ENCODE measurements around the gene GRM7. TPM values are rescaled to one million over a fixed set of nuclear protein-coding genes. Genes with fewer than 3 reads are reported as not detected.

The GRM7 gene
- polyA plus RNA-seq, 1 experiment: not detected

DNA sequence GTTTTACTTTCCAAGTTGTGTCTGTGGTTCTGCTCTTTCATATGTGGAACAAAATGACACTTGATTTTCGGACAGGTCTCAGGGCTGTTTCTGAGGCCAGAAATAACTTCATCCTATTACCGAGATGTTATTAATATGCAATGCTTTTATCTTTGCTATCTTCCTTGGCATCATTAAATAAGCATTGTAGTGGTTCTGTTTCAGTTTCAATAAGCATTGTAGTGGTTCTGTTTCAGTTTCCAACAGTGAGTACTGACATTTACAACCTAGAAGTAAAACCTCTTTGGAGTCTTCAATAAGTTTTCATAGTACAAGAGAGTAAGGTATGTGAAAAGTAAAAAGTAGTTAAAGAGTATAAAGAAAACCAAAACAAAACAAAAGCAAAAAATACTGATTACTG lies 746.2 kb downstream of the GRM7 start:
- ChIA-PET POLR2A (no interaction called here), CTCF (interaction anchor here (0.7 kb wide), 1 partner anchor 114 kb away, joined by 3 read pairs; no protein-coding TSS in a partner anchor)
- no peak for DNase-seq (ENCODE audit: low read depth, low spot score)
- H3K9me3 ChIP-seq (ENCODE audit: control insufficient read depth, insufficient read depth, low read length): peaks cover 2% of the 10 kb centered on the region; the same call in 1 of the 2 replicates
- H3K4me3 ChIP-seq (ENCODE audit: low read depth, low read length): no peak overlapping the region
- no peaks in the 10 kb centered on the region for H3K27me3 ChIP-seq (ENCODE audit: control insufficient read depth, insufficient read depth, low read length)
- TF ChIP-seq, protein P1, sequence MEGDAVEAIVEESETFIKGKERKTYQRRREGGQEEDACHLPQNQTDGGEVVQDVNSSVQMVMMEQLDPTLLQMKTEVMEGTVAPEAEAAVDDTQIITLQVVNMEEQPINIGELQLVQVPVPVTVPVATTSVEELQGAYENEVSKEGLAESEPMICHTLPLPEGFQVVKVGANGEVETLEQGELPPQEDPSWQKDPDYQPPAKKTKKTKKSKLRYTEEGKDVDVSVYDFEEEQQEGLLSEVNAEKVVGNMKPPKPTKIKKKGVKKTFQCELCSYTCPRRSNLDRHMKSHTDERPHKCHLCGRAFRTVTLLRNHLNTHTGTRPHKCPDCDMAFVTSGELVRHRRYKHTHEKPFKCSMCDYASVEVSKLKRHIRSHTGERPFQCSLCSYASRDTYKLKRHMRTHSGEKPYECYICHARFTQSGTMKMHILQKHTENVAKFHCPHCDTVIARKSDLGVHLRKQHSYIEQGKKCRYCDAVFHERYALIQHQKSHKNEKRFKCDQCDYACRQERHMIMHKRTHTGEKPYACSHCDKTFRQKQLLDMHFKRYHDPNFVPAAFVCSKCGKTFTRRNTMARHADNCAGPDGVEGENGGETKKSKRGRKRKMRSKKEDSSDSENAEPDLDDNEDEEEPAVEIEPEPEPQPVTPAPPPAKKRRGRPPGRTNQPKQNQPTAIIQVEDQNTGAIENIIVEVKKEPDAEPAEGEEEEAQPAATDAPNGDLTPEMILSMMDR (IDR thresholded peaks at IDR 0.05; ENCODE audit: low read depth, low read length): no peak
- H3K27ac ChIP-seq (ENCODE audit: low read depth, low read length): no peak overlapping the region

DNA sequence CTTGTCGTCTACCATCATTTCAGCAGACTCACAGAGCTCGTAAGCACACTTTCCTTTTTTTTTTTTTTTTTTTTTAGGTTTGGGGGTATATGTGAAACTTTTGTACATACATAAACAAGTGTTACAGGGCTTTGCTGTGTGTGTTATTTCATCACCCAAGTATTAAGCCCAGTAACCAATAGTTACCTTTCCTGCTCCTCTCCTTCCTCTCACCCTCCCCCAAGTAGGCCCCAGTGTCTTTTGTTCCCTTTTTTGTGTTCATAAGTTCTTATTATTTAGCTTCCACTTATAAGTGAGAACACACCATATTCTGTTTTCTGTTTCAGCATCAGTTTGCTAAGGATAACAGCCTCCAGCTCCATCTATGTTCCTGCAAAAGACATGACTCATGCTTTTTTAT lies 746.8 kb downstream of the GRM7 start:
- CTCF ChIA-PET: interaction anchor here (0.7 kb wide), 1 partner anchor 115 kb away, joined by 3 read pairs; no protein-coding TSS in a partner anchor
- no peak for DNase-seq (ENCODE audit: low read depth, low spot score)
- Histone ChIP-seq H3K4me3 (ENCODE audit: low read depth, low read length) (no peak overlapping the region), H3K27me3 (ENCODE audit: control insufficient read depth, insufficient read depth, low read length) (no peaks in the 10 kb centered on the region), H3K27ac (ENCODE audit: low read depth, low read length) (no peak overlapping the region), H3K9me3 (ENCODE audit: control insufficient read depth, insufficient read depth, low read length) (peaks cover 2% of the 10 kb centered on the region; the same call in 1 of the 2 replicates)
- TF ChIP-seq, protein P1 (IDR thresholded peaks at IDR 0.05; ENCODE audit: low read depth, low read length): no peak
- POLR2A ChIA-PET: no interaction called here

DNA sequence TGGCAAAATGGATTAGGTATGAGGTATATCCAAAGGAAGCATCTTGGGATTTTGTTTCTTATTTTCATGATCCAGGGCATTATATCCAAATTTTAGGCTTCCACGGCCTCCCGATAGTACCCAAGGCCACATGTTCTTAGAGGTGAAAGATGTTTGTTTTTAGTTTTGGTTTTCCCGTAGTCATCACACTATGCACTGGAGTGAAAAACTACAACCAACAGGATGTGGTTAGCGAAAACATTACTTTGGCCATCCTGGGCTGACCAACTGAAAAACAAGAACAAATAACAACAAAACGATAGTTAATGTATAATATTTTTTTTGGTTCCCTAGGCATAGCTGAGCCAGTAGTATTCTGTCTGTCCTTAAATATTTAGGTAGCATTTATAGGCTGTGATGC lies 749.7 kb downstream of the GRM7 start:
- POLR2A ChIA-PET: no interaction called here
- TF ChIP-seq, protein P1 (IDR thresholded peaks at IDR 0.05; ENCODE audit: low read depth, low read length): no peak
- peaks cover 2% of the 10 kb centered on the region; the same call in 1 of the 2 replicates for H3K9me3 ChIP-seq (ENCODE audit: control insufficient read depth, insufficient read depth, low read length)
- CTCF ChIA-PET: no interaction called here
- no peak overlapping the region for H3K4me3 ChIP-seq (ENCODE audit: low read depth, low read length)
- H3K27ac ChIP-seq (ENCODE audit: low read depth, low read length): no peak overlapping the region
- H3K27me3 ChIP-seq (ENCODE audit: control insufficient read depth, insufficient read depth, low read length): no peaks in the 10 kb centered on the region
- no peak for DNase-seq (ENCODE audit: low read depth, low spot score)

DNA sequence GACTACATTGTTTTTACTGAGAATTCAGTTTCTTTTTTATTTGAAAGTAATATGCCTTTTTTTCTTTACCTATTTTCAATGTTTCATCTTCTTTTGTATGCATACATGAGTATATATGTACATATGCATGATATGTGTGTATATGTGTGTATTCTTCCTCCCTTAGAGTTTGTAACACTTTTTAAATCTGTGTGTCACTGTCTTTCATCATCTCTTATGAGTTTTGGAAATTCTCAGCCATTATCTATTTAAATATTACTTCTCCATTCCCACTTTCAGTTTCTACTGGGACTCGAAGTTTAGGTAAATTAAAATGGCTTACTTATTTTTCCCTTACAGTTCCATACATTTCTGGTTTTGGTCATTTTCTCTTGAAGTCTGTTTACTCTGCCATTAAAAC lies 754.1 kb downstream of the GRM7 start:
- POLR2A ChIA-PET: no interaction called here
- DNase-seq (ENCODE audit: low read depth, low spot score): no peak
- CTCF ChIA-PET: no interaction called here
- H3K9me3 ChIP-seq (ENCODE audit: control insufficient read depth, insufficient read depth, low read length): no peaks in the 10 kb centered on the region; the same call in 1 of the 2 replicates
- H3K27ac ChIP-seq (ENCODE audit: low read depth, low read length): no peak overlapping the region
- no peak overlapping the region for H3K4me3 ChIP-seq (ENCODE audit: low read depth, low read length)
- TF ChIP-seq, protein P1 (IDR thresholded peaks at IDR 0.05; ENCODE audit: low read depth, low read length): no peak
- no peaks in the 10 kb centered on the region for H3K27me3 ChIP-seq (ENCODE audit: control insufficient read depth, insufficient read depth, low read length)

DNA sequence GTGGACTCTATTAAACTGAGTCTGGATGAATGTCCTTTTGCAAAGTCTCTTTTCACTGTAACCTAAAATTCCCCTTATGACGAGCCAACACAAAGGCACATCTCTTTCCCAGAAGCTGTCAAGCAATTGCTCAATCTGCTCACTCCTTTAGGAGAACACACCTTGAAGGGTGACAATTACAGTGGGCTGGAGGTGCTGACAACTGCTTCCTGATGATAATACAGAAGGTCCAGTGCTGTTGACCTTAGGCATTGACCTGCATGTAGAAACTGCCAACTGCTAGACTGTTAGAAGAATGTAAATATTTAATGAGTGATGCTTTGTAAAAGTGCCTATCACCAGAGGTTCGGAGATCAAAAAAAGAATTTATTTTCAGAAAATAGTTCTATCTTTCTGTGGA lies 757.7 kb downstream of the GRM7 start:
- CTCF ChIA-PET: no interaction called here
- POLR2A ChIA-PET: no interaction called here
- H3K27ac ChIP-seq (ENCODE audit: low read depth, low read length): no peak overlapping the region

More for the DNA sequence above, 757.7 kb downstream of the GRM7 start:
- TF ChIP-seq, protein P1 (IDR thresholded peaks at IDR 0.05; ENCODE audit: low read depth, low read length): no peak
- Histone ChIP-seq H3K27me3 (ENCODE audit: control insufficient read depth, insufficient read depth, low read length) (no peaks in the 10 kb centered on the region), H3K9me3 (ENCODE audit: control insufficient read depth, insufficient read depth, low read length) (no peaks in the 10 kb centered on the region; the same call in 1 of the 2 replicates), H3K4me3 (ENCODE audit: low read depth, low read length) (no peak overlapping the region)
- DNase-seq (ENCODE audit: low read depth, low spot score): no peak

All from AG04450 (cell line).